GM19099 (cell line): Measurements from ENCODE around the gene CCDC196.

Experiments
- POLR2A ChIP-seq: IDR thresholded peaks from 3 replicates; pipeline ENCODE4 v1.6.1; 2011; ENCODE audit warnings: low read depth; ENCODE audit not compliant: insufficient read length; ENCODE audit errors: extremely low read depth

Gene CCDC196

GRCh38 chr14:66483322-66483721 lies 2.8 kb upstream of the CCDC196 start:
- no peak for TF ChIP-seq POLR2A

- TF ChIP-seq POLR2A, result no peak
Measured at GRCh38 chr14:66485029-66485428, 1.1 kb upstream of the CCDC196 start.

DNA sequence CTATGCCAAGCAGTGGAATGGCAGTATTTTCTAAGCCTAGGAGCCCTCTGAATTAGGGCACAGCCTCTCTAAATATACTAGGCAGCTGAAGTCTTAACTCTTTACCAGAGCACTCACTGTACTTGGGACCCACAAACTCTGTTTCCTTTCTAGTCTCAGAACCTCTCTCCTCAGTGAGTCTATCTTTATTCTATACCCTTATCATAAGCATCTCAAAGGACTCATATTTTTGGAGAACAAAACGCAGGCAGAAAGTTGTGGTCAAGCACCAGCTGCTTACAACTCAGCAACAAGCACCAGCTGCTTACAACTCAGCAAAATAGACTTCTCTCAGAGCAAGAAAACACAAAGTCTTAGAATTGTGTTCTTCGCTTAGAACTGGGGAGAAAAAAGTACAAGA lies 993 bp downstream of the CCDC196 start:
- TF ChIP-seq POLR2A, result no peak

- no peak for TF ChIP-seq POLR2A
Measured at GRCh38 chr14:66490143-66491111, 4.3 kb downstream of the CCDC196 start.

DNA sequence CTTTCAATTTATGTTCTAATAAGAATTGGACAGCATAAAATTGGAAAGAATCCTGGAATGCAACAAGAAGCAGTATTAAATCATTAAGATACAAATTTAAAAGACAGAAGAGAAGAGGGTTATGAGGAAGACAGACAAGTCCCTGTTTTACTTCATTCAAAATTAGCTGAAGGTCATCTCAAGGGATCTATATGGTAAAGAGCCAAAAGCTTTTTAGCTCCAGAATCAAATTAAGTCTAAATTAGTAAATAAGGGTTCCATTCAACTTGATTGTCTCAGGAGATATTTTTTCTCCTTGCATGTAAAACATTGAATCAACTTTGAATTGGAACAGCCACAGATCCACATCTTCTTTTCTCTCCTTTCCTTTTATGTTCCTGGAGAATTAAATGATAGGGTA lies 7.6 kb downstream of the CCDC196 start:
- TF ChIP-seq POLR2A, result no peak

DNA sequence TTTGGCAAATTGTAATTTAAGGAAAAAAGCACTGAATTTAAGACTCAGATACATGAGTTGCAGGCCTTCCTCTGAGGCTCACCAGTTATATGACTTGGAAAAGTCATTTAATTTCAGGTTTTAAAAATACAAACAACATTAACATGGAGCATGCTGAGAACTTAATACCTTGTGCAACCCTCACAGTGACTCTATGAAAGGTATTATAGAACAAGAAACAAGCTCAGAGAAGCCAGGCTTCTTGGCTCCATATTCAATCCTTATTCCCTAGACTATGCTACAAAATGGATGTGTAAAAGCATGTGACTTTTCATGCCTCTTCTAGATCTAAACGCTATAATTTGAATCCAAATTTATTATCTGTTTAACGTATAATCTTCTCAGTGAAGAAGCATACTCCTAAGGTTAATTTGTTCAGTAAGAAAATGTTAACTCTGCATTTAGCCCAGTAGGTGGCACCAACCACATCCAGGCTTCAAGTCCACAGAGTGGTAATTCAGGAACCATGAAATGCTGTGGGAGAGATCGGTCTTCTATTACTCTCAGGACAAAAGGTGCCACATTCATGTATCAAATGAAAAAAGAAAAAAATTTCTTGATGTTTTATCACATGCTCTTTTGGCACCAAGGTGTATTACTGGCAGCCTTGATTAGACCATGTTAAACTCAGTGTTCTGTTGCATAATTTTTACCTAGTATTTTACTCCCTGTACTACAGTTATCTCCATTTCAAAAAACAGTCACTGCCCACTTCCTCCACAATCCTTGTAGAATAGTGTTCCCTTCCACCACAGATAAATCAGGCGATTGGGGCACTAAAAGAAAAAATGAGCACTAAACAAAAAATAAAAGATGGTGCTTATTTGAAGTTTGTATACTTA lies 9.3 kb downstream of the CCDC196 start:
- TF ChIP-seq POLR2A, result no peak

- TF ChIP-seq POLR2A, result no peak
Measured at GRCh38 chr14:66496188-66496807, 10.1 kb downstream of the CCDC196 start.

DNA sequence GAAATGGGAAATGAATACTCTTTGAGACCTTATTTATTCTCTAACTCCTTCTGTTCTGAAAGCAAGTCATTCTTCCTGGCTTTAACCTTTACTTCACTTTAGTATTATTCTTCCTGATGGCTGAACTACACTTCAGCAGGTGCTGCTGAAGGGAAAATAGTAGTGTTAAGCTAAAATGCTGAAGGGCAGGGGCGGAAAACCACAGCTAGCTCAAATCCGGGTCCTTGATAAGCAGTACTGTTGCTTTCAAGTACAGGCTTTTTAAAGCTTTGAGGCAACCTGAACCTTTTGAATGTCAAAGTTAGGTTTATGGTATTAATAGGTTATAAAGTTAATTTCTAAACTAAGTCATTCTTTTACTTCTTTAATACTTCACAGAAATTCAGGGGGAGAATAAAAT lies 10.7 kb downstream of the CCDC196 start:
- TF ChIP-seq POLR2A, result no peak

DNA sequence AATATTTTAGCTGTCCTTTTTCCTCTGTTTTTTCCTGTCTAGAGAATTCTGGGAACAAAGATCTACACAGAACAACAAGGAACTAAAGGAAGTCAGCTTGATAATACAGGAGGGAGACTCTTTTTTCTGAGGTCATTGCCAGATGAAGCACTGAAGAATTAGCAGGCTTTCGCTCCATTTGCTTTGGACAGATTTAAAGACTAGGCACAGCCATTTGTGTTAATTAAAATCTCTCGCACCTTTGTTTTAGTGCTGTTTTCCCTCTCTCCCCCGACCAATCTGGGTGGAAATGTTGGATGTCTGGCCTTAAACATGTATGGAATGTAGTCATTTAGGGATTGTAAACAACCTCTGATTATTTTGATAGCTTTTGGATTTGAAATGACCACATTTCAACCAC lies 12.1 kb downstream of the CCDC196 start:
- TF ChIP-seq POLR2A, result no peak

- TF ChIP-seq POLR2A, result no peak
Measured at GRCh38 chr14:66501592-66501991, 15.4 kb downstream of the CCDC196 start.

DNA sequence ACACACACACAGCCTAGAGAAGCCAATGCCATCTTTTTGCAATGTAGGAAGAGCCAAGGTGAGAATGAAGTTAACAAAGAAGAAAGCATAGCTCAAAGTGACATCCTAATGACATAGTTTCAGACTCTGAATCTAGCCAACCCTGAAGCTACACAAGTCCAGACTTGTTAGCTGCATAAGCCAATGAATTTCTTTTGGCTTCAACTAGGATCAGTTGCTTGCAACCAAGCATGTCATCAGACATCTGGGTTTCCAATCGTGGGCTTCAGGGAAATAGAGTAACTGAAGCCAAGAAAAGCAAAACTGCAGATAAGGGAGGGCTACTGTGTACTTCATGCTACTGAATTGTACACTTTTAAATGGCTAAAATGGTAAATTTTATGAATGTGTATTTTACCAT lies 17.4 kb downstream of the CCDC196 start:
- no peak for TF ChIP-seq POLR2A

DNA sequence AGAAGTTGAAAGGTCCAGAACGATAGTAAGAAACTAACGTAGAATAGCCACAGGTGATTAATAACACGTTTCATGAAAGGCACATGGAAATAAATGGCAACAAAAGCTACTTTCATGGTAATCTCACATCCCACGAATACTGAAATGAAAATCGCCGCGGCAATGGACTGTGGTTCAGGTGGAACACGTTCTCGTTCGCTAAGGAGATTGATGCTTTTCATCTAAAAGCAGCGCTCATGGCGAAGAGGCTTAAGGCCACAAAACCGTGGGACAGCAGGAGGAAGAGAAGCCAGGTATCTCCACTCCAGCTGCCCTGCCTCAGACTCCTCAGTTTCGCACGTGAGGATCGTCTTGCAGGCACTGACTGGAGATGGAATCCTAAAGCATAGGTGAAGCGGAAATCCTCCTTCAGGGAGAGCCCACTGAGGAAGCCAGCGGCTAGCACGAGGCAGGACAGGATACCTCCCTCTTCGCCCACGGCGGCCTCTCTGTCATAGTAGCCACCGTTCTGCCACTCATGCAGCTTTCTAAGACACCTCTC lies 21.1 kb downstream of the CCDC196 start:
- TF ChIP-seq POLR2A, result no peak

- TF ChIP-seq POLR2A, result peak; percentile 91
Measured at GRCh38 chr14:66507722-66508546, 21.8 kb downstream of the CCDC196 start, which contains the start of gene GPHN. Gene GPHN (plus strand): TSS chr14:66508147.

DNA sequence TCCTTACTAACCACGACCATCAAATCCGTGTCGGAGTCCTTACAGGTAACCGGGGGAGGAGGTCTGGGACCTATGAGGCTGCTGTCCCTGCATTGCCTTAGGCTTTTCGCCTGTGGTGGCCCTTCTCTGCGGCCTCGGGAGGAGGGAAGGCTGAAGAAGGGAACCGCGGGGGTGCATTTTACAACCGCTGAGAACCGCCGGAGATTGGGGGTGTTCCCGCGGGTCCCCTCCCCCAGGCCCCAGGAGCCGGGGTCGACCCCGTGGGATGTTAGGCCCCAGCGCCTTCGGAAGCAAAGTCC lies 22.3 kb downstream of the CCDC196 start:
- no peak for TF ChIP-seq POLR2A
